GM20000 (cell line): ENCODE data around the gene JPH3.

Experiments
- DNase-seq: peaks from one replicate; pipeline ENCODE4 v3.0.0; 2012; ENCODE audit warnings: low spot score
- CTCF ChIP-seq: IDR thresholded peaks from 2 replicates; pipeline ENCODE4 v1.5.1; 2012; ENCODE audit warnings: mild to moderate bottlenecking, control low read depth; ENCODE audit errors: extremely low read depth, missing control alignments

Gene JPH3

GRCh38 chr16:87636050-87636684 is 33.9 kb downstream of the JPH3 start:
- TF ChIP-seq CTCF: peak; percentile 26
- peak; percentile 89 for DNase-seq

GRCh38 chr16:87636741-87637140 is 34.4 kb downstream of the JPH3 start:
- DNase-seq: no peak
- no peak for TF ChIP-seq CTCF

GRCh38 chr16:87637357-87637756 is 35.0 kb downstream of the JPH3 start:
- no peak for TF ChIP-seq CTCF
- no peak for DNase-seq

GRCh38 chr16:87638736-87639135 is 36.4 kb downstream of the JPH3 start:
- no peak for TF ChIP-seq CTCF
- DNase-seq: no peak

- DNase-seq: no peak
- no peak for TF ChIP-seq CTCF
Observed at GRCh38 chr16:87641721-87642120, 39.4 kb downstream of the JPH3 start.

- TF ChIP-seq CTCF: no peak
- DNase-seq: no peak
Observed at GRCh38 chr16:87642491-87642890, 40.2 kb downstream of the JPH3 start.

- no peak for DNase-seq
- TF ChIP-seq CTCF: no peak
Observed at GRCh38 chr16:87644186-87644585, 41.9 kb downstream of the JPH3 start.
